Breast epithelium (tissue), 3 donors: Measurements from ENCODE around the gene HES7.

ENCODE experiments used
- CTCF ChIP-seq, 3 donors: fragments of 450-650 bp; IDR thresholded peaks; one replicate each; pipeline ENCODE4 v1.5.1; 2016 to 2017; ENCODE audit warnings: antibody characterized with exemption in 3 of 3, mild to moderate bottlenecking in 3 of 3, moderate library complexity in 3 of 3
- POLR2A ChIP-seq: fragments of 450-650 bp; IDR thresholded peaks from one replicate; pipeline ENCODE4 v1.6.1; 2016; ENCODE audit warnings: antibody characterized with exemption, mild to moderate bottlenecking, moderate library complexity
- POLR2AphosphoS5 ChIP-seq, 3 donors: sonication (generic); formaldehyde crosslinking; IDR thresholded peaks; one replicate each; pipeline ENCODE4 v1.6.1; 2017; ENCODE audit warnings: antibody characterized with exemption in 3 of 3

GRCh38 chr17:8153031-8153451 is 29.1 kb upstream of the HES7 start:
- TF ChIP-seq CTCF (IDR thresholded peaks at IDR 0.05), result no peak
- TF ChIP-seq POLR2AphosphoS5 (IDR thresholded peaks at IDR 0.05), result no peak
- TF ChIP-seq POLR2A, result no peak
